ENCODE results near the gene PGAP6.
A peak's percentile ranks its signal among the peaks of the same experiment; 100 is the strongest.
"Not testable (repeated sequence)": the region's sequence is repeated elsewhere in the genome, so short reads cannot be mapped to it uniquely, and the experiment has no call there.

Gene PGAP6, protein sequence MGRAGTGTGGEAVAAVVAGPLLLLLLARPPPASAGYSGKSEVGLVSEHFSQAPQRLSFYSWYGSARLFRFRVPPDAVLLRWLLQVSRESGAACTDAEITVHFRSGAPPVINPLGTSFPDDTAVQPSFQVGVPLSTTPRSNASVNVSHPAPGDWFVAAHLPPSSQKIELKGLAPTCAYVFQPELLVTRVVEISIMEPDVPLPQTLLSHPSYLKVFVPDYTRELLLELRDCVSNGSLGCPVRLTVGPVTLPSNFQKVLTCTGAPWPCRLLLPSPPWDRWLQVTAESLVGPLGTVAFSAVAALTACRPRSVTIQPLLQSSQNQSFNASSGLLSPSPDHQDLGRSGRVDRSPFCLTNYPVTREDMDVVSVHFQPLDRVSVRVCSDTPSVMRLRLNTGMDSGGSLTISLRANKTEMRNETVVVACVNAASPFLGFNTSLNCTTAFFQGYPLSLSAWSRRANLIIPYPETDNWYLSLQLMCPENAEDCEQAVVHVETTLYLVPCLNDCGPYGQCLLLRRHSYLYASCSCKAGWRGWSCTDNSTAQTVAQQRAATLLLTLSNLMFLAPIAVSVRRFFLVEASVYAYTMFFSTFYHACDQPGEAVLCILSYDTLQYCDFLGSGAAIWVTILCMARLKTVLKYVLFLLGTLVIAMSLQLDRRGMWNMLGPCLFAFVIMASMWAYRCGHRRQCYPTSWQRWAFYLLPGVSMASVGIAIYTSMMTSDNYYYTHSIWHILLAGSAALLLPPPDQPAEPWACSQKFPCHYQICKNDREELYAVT

GRCh38 chr16:381789-382717, at the start of gene PGAP6:
Gene PGAP6 (minus strand): TSS chr16:381978. CDS start chr16:381821, 157 bp downstream.
- DNase-seq (ENCODE audit: low read depth in 2 of 2), result peak; percentile 54 to 56

GRCh38 chr16:430904-431303, 49.1 kb upstream of the PGAP6 start:
- DNase-seq (ENCODE audit: low read depth in 2 of 2), result no peak

DNA sequence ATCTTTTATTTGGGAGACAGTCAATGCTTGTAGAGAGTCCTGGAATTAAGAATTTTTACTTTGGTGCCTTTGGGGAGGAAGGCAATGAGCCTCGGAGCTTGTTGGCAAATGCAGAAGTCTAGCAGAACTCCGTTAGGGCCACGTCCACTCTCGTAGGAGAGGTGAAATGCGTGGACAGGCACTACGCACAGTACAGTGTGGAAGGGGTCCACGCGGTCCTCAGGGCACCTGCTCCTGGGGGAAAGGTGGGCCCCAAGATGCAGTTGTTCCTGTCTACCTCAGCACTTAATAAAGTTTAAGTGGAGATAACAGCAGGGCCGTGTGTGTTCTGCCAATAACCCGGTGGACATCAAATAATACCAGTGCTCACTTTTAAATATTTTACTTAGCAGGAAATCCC, 45.5 kb upstream of the PGAP6 start:
- DNase-seq (ENCODE audit: low read depth in 2 of 2), result no peak

DNA sequence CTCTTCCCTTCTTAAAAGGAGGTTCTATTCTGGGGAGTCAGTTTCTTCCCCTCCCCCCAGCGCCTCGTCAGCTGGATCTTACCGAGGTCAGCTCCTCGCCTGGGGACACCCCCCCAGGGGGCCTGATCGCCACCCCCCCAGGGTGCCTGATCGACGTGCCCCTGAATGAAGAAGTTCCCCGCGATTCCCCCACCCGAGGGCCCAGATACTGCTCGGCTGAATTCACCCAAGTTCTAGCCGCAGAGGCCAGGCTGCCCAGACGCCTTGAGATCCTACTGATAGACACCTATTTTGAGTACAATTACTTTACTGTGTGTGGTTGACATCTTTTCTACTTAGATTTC, 45.1 kb upstream of the PGAP6 start:
- DNase-seq (ENCODE audit: low read depth in 2 of 2), result no peak

DNA sequence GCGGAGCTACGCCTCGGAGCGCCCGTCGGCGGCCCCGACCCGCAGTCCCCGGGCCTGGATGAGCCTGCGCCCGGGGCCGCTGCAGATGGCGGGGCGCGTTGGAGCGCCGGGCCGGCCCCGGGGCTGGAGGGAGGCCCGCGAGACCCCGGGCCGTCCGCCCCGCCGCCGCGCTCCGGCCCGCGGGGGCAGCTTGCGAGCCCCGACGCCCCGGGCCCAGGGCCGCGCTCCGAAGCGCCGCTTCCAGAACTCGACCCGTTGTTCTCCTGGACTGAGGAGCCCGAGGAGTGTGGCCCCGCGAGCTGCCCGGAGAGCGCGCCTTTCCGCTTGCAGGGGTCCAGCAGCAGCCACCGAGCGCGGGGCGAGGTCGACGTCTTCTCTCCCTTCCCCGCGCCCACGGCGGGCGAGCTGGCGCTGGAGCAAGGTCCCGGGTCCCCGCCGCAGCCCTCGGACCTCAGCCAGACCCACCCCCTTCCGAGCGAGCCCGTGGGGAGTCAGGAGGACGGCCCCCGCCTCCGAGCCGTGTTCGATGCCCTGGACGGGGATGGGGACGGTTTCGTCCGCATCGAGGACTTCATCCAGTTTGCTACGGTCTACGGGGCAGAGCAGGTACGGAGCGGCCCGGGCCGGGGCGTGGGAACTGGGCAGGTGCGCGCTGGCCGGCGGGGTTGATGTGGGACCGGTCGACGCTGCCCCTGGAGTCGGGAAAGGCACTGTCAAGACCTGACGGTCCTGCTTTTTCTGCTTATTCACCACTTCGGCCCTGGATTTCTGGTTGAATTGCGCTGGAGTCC, 44.5 kb upstream of the PGAP6 start:
- no peak for DNase-seq (ENCODE audit: low read depth in 2 of 2)

- no peak for DNase-seq (ENCODE audit: low read depth in 2 of 2)
Observed at GRCh38 chr16:425740-426114, 43.9 kb upstream of the PGAP6 start.

- DNase-seq (ENCODE audit: low read depth in 2 of 2), result peak; percentile 84
Observed at GRCh38 chr16:425082-425718, 43.4 kb upstream of the PGAP6 start, which contains the start of gene RAB11FIP3. Gene RAB11FIP3 (plus strand): TSS chr16:425649. CDS start chr16:426007, 358 bp downstream.

GRCh38 chr16:424623-425081, 42.9 kb upstream of the PGAP6 start:
- no peak for DNase-seq (ENCODE audit: low read depth in 2 of 2)

DNA sequence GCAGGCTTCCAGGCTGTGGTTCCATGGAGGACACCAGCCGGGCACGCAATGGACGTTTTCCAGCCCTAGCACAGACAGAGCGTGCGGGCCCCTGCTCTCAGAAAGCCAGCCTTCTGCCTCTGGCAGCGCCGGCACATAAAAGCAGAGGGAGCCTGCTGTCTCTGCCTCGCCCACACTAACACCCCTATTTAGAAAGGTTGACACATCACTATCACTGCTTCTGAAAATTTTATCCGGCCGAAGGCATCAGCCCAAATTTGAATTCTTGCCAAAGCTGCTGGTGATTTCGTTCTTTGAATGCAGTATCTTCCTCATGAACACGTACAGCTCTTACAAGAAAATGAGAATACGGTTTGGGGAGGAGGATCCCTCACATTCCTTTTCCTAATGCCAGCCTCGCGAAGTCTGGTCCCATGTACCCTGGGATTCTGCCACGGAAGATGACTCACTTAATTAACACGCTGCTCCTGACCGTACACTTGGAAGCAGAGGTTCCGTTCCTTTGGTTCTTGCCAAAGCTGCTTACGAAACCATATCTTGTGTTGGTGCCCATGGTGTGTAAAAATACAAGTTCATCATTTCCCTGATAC, 42.4 kb upstream of the PGAP6 start:
- no peak for DNase-seq (ENCODE audit: low read depth in 2 of 2)

- not testable (repeated sequence) for DNase-seq (ENCODE audit: low read depth in 2 of 2)
Observed at GRCh38 chr16:422179-422578, 40.4 kb upstream of the PGAP6 start.

- DNase-seq (ENCODE audit: low read depth in 2 of 2), result not testable (repeated sequence)
Observed at GRCh38 chr16:415170-415498, 33.4 kb upstream of the PGAP6 start.

GRCh38 chr16:414395-415169, 32.8 kb upstream of the PGAP6 start:
- no peak for DNase-seq (ENCODE audit: low read depth in 2 of 2)

GRCh38 chr16:411576-412265, 29.9 kb upstream of the PGAP6 start:
- DNase-seq (ENCODE audit: low read depth in 2 of 2), result no peak

GRCh38 chr16:410516-411178, 28.9 kb upstream of the PGAP6 start:
- no peak for DNase-seq (ENCODE audit: low read depth in 2 of 2)

DNA sequence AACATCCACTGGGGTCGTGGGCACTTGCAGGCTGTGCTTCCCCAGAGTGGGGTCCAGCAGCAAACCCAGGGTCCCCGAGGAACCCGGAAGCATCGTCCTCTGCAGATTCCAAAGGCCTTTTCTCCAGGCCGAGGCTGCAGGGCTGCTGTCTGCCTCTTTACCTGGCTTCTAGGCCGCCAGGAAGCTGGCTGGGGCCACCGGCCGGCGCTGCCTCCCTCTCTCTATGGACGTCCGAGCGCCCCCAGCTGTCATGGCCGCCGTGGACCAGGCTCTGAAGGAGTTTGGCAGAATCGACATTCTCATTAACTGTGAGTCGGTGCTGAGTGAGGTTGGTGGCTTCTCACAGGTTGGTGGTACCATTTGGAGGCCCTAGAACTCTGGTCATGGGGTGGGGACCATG, 25.5 kb upstream of the PGAP6 start:
- DNase-seq (ENCODE audit: low read depth in 2 of 2), result no peak

DNA sequence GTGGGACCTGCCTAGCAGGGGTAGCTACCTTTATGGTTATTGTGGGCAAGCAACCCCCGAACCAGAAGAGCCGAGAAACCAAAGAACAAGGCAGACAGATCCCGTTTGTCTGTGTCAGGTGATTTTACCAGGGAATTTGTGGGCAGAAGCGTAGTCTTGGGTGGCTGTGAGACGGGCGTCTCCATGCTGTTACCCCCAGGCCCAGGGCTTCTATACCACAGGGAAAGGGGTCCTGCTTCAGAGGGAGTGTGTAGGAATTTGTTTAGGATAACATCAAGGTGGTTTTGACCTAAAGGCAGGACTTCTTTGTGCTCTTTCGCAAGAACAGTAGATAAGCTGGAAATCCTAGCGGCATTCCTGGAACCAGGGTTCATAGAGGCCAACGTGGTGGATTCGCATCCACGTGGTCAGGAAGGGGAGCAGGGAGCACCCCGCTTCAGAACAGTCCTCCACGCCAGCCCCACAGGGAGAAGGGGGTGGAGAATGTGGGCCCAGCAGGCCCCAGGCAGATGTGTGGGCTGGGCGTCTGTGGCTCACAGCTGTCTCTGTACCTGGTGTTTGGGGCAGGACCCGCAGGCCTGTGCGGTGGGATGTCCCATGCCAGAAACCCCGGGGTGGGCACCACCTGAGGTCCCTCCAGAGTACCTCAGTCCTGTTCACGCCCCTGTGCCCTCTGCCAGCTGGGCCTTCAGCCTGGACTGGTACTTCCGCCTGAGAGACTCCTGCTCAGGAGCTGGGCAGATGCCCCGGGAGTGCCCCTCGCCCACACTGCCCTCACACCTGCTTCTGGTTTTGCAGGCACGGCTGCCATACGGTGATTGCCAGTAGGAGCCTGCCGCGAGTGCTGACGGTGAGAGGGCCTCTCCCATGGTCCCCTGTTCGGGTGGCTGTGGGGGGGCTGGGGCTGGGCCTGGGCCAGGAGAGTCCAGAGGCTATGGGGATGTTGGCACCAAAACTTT, 24.0 kb upstream of the PGAP6 start:
- DNase-seq (ENCODE audit: low read depth in 2 of 2), result no peak

DNA sequence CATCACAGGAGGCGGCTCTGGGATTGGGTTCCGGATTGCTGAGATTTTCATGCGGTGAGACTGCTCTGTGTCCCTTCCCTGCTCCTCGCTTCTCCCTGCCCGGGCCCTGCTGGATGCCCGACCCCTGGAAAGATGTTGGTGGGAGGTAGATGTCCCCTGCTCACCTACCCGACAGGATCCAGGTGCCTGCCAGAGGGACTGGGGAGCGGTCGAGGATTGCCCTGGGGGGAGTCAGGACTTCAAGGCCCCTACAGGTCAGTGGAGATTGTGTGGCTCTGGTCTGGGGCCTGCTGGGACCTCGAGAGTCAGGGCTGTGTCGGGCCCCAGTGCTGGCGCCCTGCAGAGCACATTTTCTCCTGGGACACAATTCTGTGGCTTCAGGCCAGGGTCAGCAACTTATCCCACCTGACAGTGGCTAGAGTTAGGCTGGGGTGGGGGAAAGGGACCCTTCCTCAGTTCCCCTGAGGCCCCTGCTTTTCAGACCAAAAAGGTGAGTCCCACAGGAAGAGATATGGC, 23.3 kb upstream of the PGAP6 start:
- no peak for DNase-seq (ENCODE audit: low read depth in 2 of 2)
